GM19397 (cell line): Measurements from ENCODE around the gene CD300E.

Experiments
- ATAC-seq: cut with Tn5 transposase; IDR thresholded peaks from one replicate; pipeline ENCODE4 v1.9.1; 2021; ENCODE audit warnings: mild to moderate bottlenecking, moderate library complexity; ENCODE audit not compliant: unreplicated experiment

Gene CD300E, protein sequence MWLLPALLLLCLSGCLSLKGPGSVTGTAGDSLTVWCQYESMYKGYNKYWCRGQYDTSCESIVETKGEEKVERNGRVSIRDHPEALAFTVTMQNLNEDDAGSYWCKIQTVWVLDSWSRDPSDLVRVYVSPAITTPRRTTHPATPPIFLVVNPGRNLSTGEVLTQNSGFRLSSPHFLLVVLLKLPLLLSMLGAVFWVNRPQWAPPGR

GRCh38 chr17:74623693-74624093 is at the start of gene CD300E:
Gene CD300E (minus strand): TSS chr17:74623738. CDS start chr17:74623621, 117 bp downstream.
- ATAC-seq = no peak

DNA sequence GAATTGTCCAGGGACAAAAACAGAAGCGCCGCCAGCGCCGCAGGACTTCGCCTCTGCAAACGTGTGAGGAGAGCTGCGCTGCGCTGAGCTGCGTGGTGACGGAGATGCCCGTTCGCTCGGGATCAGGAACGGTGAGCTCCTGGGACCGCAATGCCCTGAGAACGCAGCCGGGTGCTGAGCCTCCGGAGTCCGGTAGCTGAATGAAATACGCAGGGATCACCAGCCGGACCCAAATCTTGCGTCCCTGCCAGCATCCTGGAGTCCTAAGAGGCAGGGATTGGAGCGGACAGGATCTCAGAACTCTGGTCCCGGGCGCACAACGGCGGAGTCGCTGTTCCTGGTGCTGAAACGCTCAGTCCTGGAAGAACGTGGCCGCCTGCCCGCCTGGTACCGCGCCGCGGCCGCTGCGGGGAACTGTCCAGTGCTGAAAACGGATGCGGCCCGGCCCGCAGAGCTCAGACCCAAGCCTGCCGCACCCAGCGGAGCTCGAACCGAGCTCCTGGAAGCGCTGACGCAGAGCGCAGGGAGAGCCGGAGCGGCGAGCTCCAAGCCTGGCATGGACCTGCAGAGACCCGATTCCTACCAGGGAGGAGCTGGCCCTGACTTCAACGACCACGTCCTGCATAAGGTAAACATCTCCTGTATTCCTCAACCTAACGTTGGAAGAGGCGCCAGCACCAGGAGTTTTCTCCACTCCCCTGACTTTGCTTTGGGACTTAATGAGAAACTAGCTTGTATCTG is 47.7 kb upstream of the CD300E start:
- ATAC-seq = no peak

DNA sequence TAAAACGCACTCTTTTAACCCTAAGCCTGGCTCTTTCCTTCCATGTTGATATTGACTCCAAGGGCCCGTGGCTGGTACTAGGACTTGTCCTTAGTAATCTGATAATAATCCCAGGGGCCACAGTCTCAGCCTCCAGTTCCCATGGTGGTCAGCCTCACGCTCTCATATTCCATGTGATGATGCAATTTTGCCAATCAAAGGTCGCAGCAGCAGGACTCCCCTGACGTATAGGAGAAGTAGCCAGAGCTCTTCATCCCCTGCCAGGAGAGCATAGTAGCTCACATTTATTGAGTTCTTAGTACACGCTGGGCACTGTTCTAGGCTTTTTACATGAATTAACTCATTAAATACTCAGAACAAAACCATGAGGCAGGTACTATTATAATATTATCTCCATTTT is 46.8 kb upstream of the CD300E start:
- no peak for ATAC-seq

DNA sequence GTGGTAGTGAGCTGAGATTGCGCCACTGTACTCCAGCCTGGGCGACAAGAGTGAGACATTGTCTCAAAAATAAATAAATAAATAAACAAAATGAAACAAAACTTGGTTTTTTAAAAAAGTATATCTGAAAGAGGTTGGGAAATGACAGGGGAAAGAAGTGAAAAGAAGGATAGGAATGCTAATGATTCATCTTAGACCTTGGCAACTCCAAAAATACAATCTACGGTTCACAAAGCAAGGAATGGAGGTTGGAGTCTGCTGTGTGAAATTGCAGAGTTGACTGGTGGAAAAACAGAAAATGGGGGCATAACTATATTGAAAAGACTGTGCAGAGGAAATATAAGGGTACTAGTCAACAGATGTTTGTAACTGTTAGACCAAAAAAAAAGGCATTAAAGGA is 40.0 kb upstream of the CD300E start:
- no peak for ATAC-seq

DNA sequence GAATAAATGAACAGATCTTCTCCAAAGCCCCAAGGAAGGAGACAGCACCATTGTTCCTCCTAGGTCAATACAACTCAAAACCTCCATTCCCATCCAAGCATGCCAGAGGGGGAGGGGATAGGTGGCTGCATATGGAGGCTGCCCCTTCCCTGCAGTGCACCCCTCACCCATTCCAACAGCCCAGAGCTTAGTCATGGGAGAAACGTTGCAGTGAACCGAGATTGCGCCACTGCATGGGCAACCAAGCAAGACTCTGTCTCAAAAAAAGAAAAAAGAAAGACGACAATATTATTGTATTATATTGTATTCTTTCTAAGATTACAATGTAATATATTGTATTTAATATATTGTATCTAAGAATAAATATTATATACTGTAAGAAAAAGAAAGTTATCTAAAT is 36.4 kb upstream of the CD300E start:
- no peak for ATAC-seq

- no peak for ATAC-seq
Measured at GRCh38 chr17:74658620-74659019, 35.1 kb upstream of the CD300E start.

DNA sequence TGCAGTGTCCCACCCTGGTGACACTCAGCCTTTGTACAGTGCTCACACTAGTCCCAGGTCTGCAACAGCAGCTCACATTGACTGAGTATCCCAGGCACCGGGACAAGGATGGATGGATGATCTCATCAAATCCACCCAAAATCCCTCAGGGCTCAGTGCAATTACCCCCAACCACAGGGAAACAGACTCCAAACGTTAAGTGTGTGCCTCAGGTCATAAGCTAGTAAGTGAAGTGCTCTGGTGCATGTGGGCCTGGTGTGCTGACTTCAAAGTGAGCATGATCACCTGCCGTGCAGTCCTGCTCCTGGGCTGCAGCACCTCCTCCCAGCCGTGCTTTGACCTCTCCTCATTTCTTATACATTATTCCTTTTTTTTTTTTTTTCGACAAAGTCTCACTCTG is 31.2 kb upstream of the CD300E start:
- ATAC-seq = no peak

- no peak for ATAC-seq
Measured at GRCh38 chr17:74652020-74652419, 28.5 kb upstream of the CD300E start.

DNA sequence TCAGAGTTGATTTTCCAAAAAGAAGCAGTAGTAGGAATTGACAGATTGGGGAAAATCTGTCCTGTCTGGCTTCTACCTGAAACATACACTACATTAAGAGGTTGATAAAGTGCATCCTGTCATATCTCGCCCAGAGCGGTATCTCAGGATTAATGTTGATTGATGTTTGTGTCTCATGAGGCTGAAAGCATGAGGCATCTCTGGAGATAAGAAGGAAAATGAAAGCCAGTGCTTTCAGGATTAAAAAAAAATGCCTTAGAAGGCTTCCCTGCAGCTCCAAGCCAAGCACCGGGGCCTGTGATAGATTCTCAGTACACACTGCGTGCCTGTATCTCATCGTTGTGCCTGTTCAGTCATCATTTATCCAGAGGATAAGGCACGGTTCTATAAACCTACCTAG is 26.4 kb upstream of the CD300E start:
- no peak for ATAC-seq

DNA sequence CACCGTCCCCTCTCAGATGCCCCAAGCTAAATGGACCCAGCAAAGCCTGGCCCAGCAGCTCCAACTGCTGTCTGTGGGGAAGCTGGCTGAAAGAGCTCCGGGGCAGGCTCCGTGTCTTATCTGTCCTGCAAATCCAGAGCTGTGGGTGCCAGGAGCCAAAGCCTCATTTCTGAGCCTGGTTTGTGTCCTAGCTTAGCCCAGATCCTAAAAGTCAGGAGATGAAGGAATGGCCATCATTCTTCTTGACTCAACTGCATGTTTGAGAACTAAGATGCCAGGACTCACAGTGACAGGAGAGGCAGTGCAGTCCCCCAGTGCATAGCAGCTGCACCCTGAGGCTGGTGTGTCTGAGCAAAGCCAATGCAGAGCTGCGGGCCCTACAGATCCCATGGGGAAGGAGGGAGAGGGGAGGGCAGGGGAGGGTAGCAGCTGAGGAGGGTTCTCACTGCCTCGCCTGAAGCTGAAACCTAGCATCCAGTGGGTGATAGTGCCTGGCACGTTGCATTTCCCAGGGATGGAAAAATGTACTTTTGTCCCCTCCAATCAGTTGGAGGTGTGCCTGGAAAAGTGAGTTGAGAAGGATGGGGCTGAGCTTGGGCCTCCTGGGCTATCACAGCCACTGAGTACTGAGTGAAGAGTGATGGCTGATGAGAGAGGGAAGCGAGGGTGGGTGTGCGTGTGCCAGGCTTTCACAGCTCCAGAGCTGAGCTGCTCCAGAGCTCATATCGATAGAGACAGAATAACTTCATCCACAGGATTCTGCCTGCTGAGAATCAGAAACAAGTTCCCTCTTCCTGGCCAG is 24.5 kb upstream of the CD300E start:
- no peak for ATAC-seq

DNA sequence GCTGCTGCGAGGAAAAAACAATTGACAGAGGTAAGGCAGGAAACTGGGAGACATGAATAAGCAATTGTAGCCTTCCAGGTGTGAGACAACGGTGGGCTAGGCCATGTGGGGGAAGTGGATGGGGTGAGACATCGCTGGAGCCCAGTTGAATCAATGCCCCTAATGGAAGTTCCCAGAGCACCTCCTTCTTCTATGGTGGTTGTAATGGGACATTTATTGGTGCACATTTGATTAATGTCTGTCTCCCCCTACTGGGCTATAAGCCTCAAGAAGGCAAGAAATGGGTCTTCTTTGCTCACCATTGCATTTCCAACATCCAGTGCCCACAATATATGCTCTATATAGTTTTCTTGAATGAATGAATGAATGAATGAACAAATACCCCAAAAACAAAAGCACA is 22.7 kb upstream of the CD300E start:
- no peak for ATAC-seq

GRCh38 chr17:74645010-74645409 is 21.5 kb upstream of the CD300E start:
- no peak for ATAC-seq

DNA sequence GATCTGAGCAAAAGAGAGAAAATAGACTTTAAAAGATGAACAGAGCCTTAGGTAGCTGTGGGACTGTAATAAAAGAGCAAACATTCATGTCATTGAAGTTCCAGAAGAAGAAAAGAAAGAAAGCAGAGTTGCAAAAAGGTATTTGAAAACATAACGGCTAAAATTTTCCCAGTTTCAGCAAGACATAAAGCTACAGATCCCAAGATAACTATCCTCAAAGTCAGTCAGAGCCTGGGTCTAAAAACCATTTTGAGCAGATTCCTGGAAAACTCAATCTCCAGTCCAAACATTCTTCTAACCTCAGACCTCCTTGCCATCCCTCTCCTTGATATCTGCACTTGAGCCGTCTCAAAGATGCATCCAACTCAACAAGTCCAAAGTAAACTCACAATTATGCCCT is 20.9 kb upstream of the CD300E start:
- ATAC-seq = no peak

DNA sequence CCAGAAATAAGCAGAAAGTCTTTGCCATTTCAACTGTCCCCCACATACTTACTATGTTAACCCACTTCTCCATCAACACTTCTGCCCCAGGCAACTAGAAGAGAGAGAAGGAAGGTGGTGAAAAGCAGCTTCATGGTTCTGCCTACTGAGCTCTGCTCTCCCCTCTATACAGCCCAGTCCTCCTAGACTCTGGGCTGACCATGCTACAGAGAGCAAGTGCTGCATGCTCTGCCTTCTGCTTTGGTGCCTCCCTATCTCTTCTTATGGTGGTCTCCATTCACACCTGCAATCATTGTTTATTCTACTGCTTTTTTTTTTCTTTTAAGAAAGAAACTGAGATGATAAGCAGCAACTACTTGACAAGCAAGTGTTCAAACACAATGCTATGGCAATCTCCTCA is 20.3 kb upstream of the CD300E start:
- no peak for ATAC-seq

GRCh38 chr17:74642995-74643394 is 19.5 kb upstream of the CD300E start:
- no peak for ATAC-seq

DNA sequence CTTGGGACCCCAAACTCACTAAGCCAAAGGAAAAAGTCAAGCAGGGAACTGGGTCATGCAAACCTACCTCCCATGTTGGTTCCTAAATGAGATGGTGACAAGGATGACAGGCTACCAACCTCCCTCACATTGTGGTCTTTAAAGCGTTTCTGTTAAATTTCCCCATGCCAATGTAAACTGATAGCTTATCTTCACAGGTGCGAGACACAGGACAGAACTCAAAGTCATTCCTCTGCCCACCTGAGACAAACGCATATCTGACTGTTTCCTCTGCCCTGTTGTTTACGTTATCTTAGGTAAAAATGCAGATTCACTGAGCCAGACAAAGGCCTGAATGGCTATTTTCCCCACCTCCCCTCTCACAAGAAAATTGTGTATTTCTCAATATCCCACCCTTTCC is 19.0 kb upstream of the CD300E start:
- ATAC-seq = no peak

- no peak for ATAC-seq
Measured at GRCh38 chr17:74641958-74642298, 18.4 kb upstream of the CD300E start.

DNA sequence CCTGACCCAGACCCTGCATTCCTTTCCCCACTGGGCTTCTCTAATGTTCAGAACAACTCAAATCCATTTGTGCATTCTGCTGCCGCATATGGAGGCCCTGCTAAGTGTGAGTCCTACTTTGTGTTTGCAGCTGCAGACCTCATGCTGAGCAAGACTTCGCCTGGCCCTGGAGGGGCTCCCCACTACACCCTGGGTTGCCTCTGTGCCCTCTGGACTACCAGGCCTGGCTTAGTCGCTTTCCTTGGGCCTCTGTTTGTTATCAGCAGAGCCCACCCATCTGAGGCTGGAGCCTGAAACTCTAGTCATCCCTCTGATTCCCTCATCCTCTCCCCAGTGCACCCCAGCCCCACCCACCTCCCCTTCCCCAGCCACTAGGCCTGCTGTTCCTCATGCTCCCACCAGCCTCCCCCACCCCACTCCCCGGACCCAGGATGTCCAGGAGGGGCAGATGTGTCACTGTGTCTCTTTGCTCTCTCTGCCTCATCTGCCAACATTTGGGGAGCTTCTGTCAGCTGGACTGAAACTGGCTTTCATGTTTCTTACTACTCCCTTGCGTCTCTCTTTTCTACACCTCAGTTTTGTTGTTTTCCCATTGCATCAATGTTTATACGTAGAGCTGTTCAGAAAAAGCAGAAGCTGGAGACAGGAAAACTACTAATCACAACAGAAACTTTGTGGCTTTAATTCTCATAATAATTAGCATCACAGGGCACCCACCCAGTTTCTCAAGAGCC is 17.9 kb upstream of the CD300E start:
- no peak for ATAC-seq

DNA sequence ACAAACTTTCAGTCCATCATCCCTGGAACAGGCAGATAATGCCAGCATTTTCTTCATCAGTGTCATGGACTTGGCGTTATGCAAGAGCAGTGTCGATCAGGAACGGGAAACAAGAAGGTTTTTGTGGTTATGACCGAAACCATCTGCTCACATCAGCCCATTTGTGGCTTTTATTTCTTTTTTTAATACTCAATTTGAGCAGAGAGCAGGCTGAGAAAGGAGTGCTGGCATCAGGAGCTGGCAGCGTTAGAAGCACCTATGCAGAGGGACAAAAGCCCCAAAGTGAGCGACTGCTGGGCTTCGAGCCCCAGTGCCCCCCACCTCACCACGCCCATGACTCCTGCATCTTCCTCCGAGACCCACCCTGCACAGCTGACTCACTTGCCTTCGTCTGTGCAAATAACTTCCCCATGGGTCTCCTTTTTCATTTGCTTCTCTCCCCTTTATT is 16.2 kb upstream of the CD300E start:
- no peak for ATAC-seq

- ATAC-seq = no peak
Measured at GRCh38 chr17:74637926-74638325, 14.4 kb upstream of the CD300E start.

DNA sequence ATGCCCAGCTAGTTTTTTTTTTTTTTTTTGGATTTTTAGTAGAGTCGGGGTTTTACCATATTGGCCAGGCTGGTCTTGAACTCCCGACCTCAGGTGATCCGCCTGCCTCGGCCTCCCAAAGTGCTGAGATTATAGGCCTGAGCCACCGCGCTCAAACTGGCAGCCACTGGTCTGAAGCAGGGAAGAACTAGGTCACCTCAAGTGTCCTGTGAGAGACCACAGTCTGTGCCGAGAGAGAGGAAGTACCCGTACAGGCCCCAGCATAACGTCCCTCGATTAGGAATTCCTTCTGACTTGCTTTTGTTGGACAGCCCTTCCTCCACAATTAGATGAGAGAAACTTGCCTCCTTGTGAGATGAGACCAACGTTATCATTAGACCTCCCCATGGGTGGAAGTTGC is 13.7 kb upstream of the CD300E start:
- ATAC-seq = no peak
